GM23338 (cell line): ENCODE data around the gene GET3. TPM values are rescaled to one million over a fixed set of nuclear protein-coding genes. Genes with fewer than 3 reads are reported as not detected.

Source experiments
- ATAC-seq: fragments of 200-7000 bp; cut with Tn5 transposase; 3 replicates; pipeline ENCODE4 v1.9.1; 2020
- DNase-seq: peaks from one replicate; pipeline ENCODE4 v3.0.0-alpha.2; 2015; ENCODE audit warnings: low spot score
- H2AFZ ChIP-seq: fragments of 200-600 bp; sonication (generic); 2 replicates; pipeline ENCODE4 v1.8.0; 2016; ENCODE audit warnings: antibody characterized with exemption, mild to moderate bottlenecking, moderate library complexity
- H3F3A ChIP-seq: fragments of 200-600 bp; sonication (generic); replicated peaks from 2 replicates; pipeline ENCODE4 v1.8.0; 2017; ENCODE audit warnings: antibody characterized with exemption, mixed run types, low read depth
- H3K27ac ChIP-seq: fragments of 200-600 bp; sonication (generic); 2 replicates; pipeline ENCODE4 v1.6.1; 2016; ENCODE audit warnings: low read depth
- H3K27me3 ChIP-seq: fragments of 200-600 bp; sonication (generic); 2 replicates; pipeline ENCODE4 v1.8.0; 2016; ENCODE audit warnings: mild to moderate bottlenecking, mixed run types, moderate library complexity; ENCODE audit not compliant: insufficient read depth
- H3K36me3 ChIP-seq: fragments of 200-600 bp; sonication (generic); 2 replicates; pipeline ENCODE4 v1.8.0; 2016; ENCODE audit warnings: mild to moderate bottlenecking; ENCODE audit not compliant: insufficient read depth
- H3K4me1 ChIP-seq: fragments of 200-600 bp; sonication (generic); 2 replicates; pipeline ENCODE4 v1.8.0; 2016; ENCODE audit warnings: mild to moderate bottlenecking, moderate library complexity; ENCODE audit not compliant: insufficient read depth
- H3K4me2 ChIP-seq: fragments of 200-600 bp; sonication (generic); 2 replicates; pipeline ENCODE4 v1.7.1; 2017; ENCODE audit warnings: mixed run types
- H3K4me3 ChIP-seq: fragments of 200-600 bp; sonication (generic); 2 replicates; pipeline ENCODE4 v1.6.1; 2016; ENCODE audit warnings: mixed run types
- H3K79me2 ChIP-seq: fragments of 200-600 bp; sonication (generic); replicated peaks from 2 replicates; pipeline ENCODE4 v1.8.0; 2017; ENCODE audit warnings: mild to moderate bottlenecking; ENCODE audit not compliant: insufficient read depth
- H3K9me2 ChIP-seq: fragments of 200-600 bp; sonication (generic); 2 replicates; pipeline ENCODE4 v1.8.0; 2017; ENCODE audit not compliant: insufficient read depth
- H4K20me1 ChIP-seq: fragments of 200-600 bp; sonication (generic); replicated peaks from 2 replicates; pipeline ENCODE4 v1.8.0; 2017; ENCODE audit warnings: mild to moderate bottlenecking; ENCODE audit not compliant: insufficient read depth
- H3K27ac Mint-ChIP-seq: 2 replicates; pipeline ENCODE4 v1.8.0; 2020; ENCODE audit warnings: inconsistent platforms, mild to moderate bottlenecking, moderate library complexity, mixed read lengths
- H3K27me3 Mint-ChIP-seq: 3 replicates; pipeline ENCODE4 v1.8.0; 2022; ENCODE audit warnings: low read depth, mild to moderate bottlenecking, moderate library complexity, mixed read lengths, inconsistent platforms; ENCODE audit not compliant: insufficient read depth, poor library complexity
- H3K36me3 Mint-ChIP-seq: 3 replicates; pipeline ENCODE4 v1.8.0; 2021; ENCODE audit warnings: low read depth, mild to moderate bottlenecking, inconsistent platforms, moderate library complexity, mixed read lengths
- H3K4me1 Mint-ChIP-seq: 3 replicates; pipeline ENCODE4 v1.8.0; 2020; ENCODE audit warnings: mild to moderate bottlenecking, inconsistent platforms, mixed read lengths
- H3K4me3 Mint-ChIP-seq: 3 replicates; pipeline ENCODE4 v1.8.0; 2021; ENCODE audit warnings: moderate library complexity, mild to moderate bottlenecking, inconsistent platforms, mixed read lengths
- H3K9me3 Mint-ChIP-seq: 3 replicates; pipeline ENCODE4 v1.8.0; 2020; ENCODE audit warnings: moderate library complexity, mild to moderate bottlenecking, inconsistent platforms, mixed read lengths
- CREB1 ChIP-seq: fragments of 250-450 bp; sonication (Bioruptor Pico); IDR thresholded peaks from 2 replicates; pipeline ENCODE4 v1.5.0; 2020; ENCODE audit warnings: low read depth, mild to moderate bottlenecking, moderate library complexity
- EZH2 ChIP-seq: fragments of 200-600 bp; sonication (generic); IDR thresholded peaks from one replicate; pipeline ENCODE4 v1.8.0; 2017; ENCODE audit warnings: antibody characterized with exemption, mild to moderate bottlenecking, low read depth; ENCODE audit not compliant: unreplicated experiment
- EZH2phosphoT487 ChIP-seq: fragments of 200-600 bp; sonication (generic); IDR thresholded peaks from one replicate; pipeline ENCODE4 v1.8.1; 2018; ENCODE audit warnings: antibody characterized with exemption; ENCODE audit not compliant: unreplicated experiment
- JUNB ChIP-seq: IDR thresholded peaks from one replicate; pipeline ENCODE4 v1.6.1; 2016; ENCODE audit warnings: antibody characterized with exemption; ENCODE audit not compliant: unreplicated experiment
- NANOG ChIP-seq: IDR thresholded peaks from 2 replicates; pipeline ENCODE4 v1.6.1; 2016; ENCODE audit warnings: antibody characterized with exemption, borderline replicate concordance
- POLR2AphosphoS5 ChIP-seq: IDR thresholded peaks from 2 replicates; pipeline ENCODE4 v1.6.1; 2016; ENCODE audit warnings: antibody characterized with exemption, low read depth
- STAT1 ChIP-seq: IDR thresholded peaks from one replicate; pipeline ENCODE4 v1.6.1; 2016; ENCODE audit warnings: antibody characterized with exemption; ENCODE audit not compliant: unreplicated experiment
- ZNF331 ChIP-seq: fragments of 250-450 bp; sonication (Bioruptor Pico); IDR thresholded peaks from 2 replicates; pipeline ENCODE4 v1.5.0; 2020; ENCODE audit warnings: low read depth, mild to moderate bottlenecking, moderate library complexity
- polyA plus RNA-seq: library from polyadenylated mRNA; unstranded; fragments of >200 nt; fragmentation: Nextera tagmentation; extraction: Ambion mirVana; gene quantifications from 2 replicates; pipeline ENCODE4 v1.2.1, GENCODE V29; 2016
- total RNA-seq: library from RNA; depleted of rRNA; stranded (reverse); fragments of >200 nt; shearing (Covaris generic); gene quantifications from 2 replicates; pipeline ENCODE4 v1.2.3, GENCODE V29; 2014
- TF ChIP-seq, protein P1 (sequence below): fragments of 250-450 bp; sonication (Bioruptor Pico); IDR thresholded peaks from 2 replicates; pipeline ENCODE4 v1.5.0; 2020; ENCODE audit warnings: mild to moderate bottlenecking, moderate library complexity
- TF ChIP-seq, protein P2 (sequence below): IDR thresholded peaks from 2 replicates; pipeline ENCODE4 v1.6.1; 2016; ENCODE audit warnings: antibody characterized with exemption
- TF ChIP-seq, protein P3 (sequence below), 2 experiments: fragments of 200-600 bp in 1 of 2; sonication (generic) in 1 of 2; conservative IDR thresholded peaks; 2 replicates each; pipeline versions ENCODE4 v1.5.1 to v1.6.1; 2016 to 2017; ENCODE audit warnings: antibody characterized with exemption in 2 of 2, low read depth in 2 of 2, mild to moderate bottlenecking in 2 of 2, moderate library complexity in 1 of 2
- TF ChIP-seq, protein P4 (sequence below): IDR thresholded peaks from one replicate; pipeline ENCODE4 v1.6.1; 2018; ENCODE audit warnings: antibody characterized with exemption; ENCODE audit not compliant: unreplicated experiment

GET3 gene
- total and polyA plus RNA-seq, 2 experiments from 2014 or later = 90.4 to 109 TPM

DNA sequence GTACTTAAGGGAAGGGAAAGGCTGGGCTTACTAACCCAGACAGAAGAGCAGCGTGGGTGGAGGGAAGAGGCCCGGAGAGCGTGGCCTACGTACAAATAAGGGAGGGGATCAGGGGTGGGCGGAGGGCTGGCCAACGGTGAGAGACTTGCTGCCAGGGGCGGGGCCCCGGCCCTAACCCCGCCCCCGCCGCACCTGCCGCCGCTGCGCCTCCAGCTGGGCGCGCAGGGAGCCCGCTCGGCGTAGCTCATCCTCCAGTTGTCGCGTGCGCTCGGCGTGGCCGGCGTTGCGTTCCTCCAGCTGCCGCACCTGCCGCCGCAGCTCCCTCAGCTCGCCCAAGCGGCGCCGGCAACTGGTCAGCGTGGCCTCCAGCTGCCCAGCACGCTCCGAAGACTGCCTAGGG lies 32.4 kb downstream of the GET3 start:
- H2AFZ ChIP-seq = no peak overlapping the region
- no peak overlapping the region for H3K27ac Mint-ChIP-seq
- H3K4me3 ChIP-seq = peak overlapping the region; percentile 43; the same call in 1 of the 2 replicates

More for the DNA sequence above, 32.4 kb downstream of the GET3 start:
- Histone ChIP-seq H3K27ac (peak overlapping the region; percentile 75; the same call in 1 of the 2 replicates), H3K27me3 (no peaks in the 10 kb centered on the region), H3K4me1 (peaks cover 9% of the 10 kb centered on the region; the same call in 1 of the 2 replicates), H3K4me2 (peak overlapping the region; percentile 76), H3K36me3 (0 out of 2 replicates have a peak, but pooled peaks cover 10% of the 10 kb centered on the region), H3K79me2 (peaks cover 9% of the 10 kb centered on the region; the same call in 1 of the 2 replicates), H3K9me2 (no peaks in the 10 kb centered on the region), H4K20me1 (no peaks in the 10 kb centered on the region; the same call in 1 of the 2 replicates), H3F3A (peaks cover 32% of the 10 kb centered on the region)
- DNase-seq (peak; percentile 94), ATAC-seq (peak; percentile 72)
- peak overlapping the region; percentile 42; the same call in 2 of the 3 replicates for H3K4me3 Mint-ChIP-seq
- TF ChIP-seq, protein P1, sequence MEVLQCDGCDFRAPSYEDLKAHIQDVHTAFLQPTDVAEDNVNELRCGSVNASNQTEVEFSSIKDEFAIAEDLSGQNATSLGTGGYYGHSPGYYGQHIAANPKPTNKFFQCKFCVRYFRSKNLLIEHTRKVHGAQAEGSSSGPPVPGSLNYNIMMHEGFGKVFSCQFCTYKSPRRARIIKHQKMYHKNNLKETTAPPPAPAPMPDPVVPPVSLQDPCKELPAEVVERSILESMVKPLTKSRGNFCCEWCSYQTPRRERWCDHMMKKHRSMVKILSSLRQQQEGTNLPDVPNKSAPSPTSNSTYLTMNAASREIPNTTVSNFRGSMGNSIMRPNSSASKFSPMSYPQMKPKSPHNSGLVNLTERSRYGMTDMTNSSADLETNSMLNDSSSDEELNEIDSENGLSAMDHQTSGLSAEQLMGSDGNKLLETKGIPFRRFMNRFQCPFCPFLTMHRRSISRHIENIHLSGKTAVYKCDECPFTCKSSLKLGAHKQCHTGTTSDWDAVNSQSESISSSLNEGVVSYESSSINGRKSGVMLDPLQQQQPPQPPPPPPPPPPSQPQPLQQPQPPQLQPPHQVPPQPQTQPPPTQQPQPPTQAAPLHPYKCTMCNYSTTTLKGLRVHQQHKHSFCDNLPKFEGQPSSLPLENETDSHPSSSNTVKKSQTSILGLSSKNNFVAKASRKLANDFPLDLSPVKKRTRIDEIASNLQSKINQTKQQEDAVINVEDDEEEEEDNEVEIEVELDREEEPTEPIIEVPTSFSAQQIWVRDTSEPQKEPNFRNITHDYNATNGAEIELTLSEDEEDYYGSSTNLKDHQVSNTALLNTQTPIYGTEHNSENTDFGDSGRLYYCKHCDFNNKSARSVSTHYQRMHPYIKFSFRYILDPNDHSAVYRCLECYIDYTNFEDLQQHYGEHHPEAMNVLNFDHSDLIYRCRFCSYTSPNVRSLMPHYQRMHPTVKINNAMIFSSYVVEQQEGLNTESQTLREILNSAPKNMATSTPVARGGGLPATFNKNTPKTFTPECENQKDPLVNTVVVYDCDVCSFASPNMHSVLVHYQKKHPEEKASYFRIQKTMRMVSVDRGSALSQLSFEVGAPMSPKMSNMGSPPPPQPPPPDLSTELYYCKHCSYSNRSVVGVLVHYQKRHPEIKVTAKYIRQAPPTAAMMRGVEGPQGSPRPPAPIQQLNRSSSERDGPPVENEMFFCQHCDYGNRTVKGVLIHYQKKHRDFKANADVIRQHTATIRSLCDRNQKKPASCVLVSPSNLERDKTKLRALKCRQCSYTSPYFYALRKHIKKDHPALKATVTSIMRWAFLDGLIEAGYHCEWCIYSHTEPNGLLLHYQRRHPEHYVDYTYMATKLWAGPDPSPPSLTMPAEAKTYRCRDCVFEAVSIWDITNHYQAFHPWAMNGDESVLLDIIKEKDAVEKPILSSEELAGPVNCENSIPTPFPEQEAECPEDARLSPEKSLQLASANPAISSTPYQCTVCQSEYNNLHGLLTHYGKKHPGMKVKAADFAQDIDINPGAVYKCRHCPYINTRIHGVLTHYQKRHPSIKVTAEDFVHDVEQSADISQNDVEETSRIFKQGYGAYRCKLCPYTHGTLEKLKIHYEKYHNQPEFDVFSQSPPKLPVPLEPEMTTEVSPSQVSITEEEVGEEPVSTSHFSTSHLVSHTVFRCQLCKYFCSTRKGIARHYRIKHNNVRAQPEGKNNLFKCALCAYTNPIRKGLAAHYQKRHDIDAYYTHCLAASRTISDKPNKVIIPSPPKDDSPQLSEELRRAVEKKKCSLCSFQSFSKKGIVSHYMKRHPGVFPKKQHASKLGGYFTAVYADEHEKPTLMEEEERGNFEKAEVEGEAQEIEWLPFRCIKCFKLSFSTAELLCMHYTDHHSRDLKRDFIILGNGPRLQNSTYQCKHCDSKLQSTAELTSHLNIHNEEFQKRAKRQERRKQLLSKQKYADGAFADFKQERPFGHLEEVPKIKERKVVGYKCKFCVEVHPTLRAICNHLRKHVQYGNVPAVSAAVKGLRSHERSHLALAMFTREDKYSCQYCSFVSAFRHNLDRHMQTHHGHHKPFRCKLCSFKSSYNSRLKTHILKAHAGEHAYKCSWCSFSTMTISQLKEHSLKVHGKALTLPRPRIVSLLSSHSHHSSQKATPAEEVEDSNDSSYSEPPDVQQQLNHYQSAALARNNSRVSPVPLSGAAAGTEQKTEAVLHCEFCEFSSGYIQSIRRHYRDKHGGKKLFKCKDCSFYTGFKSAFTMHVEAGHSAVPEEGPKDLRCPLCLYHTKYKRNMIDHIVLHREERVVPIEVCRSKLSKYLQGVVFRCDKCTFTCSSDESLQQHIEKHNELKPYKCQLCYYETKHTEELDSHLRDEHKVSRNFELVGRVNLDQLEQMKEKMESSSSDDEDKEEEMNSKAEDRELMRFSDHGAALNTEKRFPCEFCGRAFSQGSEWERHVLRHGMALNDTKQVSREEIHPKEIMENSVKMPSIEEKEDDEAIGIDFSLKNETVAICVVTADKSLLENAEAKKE (CRISPR knock-in tag) = no peak
- no peak for TF ChIP-seq STAT1
- TF ChIP-seq NANOG = no peak
- peak; percentile 55 for TF ChIP-seq CREB1 (CRISPR knock-in tag)
- TF ChIP-seq EZH2phosphoT487 = no peak
- peak; percentile 39; the same call in 1 of the 2 replicates for TF ChIP-seq POLR2AphosphoS5
- TF ChIP-seq JUNB = no peak
- TF ChIP-seq ZNF331 (CRISPR knock-in tag) = no peak
- TF ChIP-seq EZH2 = no peak
- TF ChIP-seq, protein P2, sequence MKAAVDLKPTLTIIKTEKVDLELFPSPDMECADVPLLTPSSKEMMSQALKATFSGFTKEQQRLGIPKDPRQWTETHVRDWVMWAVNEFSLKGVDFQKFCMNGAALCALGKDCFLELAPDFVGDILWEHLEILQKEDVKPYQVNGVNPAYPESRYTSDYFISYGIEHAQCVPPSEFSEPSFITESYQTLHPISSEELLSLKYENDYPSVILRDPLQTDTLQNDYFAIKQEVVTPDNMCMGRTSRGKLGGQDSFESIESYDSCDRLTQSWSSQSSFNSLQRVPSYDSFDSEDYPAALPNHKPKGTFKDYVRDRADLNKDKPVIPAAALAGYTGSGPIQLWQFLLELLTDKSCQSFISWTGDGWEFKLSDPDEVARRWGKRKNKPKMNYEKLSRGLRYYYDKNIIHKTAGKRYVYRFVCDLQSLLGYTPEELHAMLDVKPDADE = no peak
- TF ChIP-seq, protein P3, sequence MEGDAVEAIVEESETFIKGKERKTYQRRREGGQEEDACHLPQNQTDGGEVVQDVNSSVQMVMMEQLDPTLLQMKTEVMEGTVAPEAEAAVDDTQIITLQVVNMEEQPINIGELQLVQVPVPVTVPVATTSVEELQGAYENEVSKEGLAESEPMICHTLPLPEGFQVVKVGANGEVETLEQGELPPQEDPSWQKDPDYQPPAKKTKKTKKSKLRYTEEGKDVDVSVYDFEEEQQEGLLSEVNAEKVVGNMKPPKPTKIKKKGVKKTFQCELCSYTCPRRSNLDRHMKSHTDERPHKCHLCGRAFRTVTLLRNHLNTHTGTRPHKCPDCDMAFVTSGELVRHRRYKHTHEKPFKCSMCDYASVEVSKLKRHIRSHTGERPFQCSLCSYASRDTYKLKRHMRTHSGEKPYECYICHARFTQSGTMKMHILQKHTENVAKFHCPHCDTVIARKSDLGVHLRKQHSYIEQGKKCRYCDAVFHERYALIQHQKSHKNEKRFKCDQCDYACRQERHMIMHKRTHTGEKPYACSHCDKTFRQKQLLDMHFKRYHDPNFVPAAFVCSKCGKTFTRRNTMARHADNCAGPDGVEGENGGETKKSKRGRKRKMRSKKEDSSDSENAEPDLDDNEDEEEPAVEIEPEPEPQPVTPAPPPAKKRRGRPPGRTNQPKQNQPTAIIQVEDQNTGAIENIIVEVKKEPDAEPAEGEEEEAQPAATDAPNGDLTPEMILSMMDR (conservative IDR thresholded peaks at IDR 0.05; ENCODE audit: low read depth in 2 of 2) = peak in 1 of 2 experiments; percentile 44; a peak in 2 of 4 replicates
- TF ChIP-seq, protein P4, sequence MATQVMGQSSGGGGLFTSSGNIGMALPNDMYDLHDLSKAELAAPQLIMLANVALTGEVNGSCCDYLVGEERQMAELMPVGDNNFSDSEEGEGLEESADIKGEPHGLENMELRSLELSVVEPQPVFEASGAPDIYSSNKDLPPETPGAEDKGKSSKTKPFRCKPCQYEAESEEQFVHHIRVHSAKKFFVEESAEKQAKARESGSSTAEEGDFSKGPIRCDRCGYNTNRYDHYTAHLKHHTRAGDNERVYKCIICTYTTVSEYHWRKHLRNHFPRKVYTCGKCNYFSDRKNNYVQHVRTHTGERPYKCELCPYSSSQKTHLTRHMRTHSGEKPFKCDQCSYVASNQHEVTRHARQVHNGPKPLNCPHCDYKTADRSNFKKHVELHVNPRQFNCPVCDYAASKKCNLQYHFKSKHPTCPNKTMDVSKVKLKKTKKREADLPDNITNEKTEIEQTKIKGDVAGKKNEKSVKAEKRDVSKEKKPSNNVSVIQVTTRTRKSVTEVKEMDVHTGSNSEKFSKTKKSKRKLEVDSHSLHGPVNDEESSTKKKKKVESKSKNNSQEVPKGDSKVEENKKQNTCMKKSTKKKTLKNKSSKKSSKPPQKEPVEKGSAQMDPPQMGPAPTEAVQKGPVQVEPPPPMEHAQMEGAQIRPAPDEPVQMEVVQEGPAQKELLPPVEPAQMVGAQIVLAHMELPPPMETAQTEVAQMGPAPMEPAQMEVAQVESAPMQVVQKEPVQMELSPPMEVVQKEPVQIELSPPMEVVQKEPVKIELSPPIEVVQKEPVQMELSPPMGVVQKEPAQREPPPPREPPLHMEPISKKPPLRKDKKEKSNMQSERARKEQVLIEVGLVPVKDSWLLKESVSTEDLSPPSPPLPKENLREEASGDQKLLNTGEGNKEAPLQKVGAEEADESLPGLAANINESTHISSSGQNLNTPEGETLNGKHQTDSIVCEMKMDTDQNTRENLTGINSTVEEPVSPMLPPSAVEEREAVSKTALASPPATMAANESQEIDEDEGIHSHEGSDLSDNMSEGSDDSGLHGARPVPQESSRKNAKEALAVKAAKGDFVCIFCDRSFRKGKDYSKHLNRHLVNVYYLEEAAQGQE = no peak
- H3K27me3 Mint-ChIP-seq = peaks cover 28% of the 10 kb centered on the region
- H3K4me1 Mint-ChIP-seq = peaks cover 26% of the 10 kb centered on the region
- peaks cover 3% of the 10 kb centered on the region; the same call in 2 of the 3 replicates for H3K9me3 Mint-ChIP-seq
- H3K36me3 Mint-ChIP-seq = peaks cover 51% of the 10 kb centered on the region
